ENCODE data around the gene HCK.

DNA sequence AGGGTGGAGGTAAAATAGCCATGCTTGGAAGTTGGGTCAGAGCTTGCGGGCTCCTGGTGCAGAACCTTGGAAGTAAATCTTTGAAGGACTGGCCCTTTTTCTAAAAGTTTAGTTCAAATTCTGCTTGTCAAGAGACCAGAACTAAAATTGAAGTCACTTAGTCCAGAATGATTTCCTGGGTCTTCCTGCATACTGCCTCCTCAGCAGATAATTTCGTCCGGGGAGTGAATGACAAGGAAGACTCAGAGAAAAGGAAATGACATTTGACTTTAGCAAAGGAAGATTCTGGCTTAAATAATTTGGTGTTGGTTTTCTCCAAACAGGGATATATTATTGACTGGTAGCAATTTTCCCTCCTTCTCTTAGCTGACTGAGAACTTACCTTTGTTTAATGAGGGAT, 58.7 kb downstream of the HCK start:
- TF ChIP-seq, protein P1, sequence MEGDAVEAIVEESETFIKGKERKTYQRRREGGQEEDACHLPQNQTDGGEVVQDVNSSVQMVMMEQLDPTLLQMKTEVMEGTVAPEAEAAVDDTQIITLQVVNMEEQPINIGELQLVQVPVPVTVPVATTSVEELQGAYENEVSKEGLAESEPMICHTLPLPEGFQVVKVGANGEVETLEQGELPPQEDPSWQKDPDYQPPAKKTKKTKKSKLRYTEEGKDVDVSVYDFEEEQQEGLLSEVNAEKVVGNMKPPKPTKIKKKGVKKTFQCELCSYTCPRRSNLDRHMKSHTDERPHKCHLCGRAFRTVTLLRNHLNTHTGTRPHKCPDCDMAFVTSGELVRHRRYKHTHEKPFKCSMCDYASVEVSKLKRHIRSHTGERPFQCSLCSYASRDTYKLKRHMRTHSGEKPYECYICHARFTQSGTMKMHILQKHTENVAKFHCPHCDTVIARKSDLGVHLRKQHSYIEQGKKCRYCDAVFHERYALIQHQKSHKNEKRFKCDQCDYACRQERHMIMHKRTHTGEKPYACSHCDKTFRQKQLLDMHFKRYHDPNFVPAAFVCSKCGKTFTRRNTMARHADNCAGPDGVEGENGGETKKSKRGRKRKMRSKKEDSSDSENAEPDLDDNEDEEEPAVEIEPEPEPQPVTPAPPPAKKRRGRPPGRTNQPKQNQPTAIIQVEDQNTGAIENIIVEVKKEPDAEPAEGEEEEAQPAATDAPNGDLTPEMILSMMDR (IDR thresholded peaks at IDR 0.05) = no peak
- TF ChIP-seq POLR2A (IDR thresholded peaks at IDR 0.05) = no peak

All from esophagus squamous epithelium (tissue), 4 donors.